ENCODE results near the gene RABGAP1.

DNA sequence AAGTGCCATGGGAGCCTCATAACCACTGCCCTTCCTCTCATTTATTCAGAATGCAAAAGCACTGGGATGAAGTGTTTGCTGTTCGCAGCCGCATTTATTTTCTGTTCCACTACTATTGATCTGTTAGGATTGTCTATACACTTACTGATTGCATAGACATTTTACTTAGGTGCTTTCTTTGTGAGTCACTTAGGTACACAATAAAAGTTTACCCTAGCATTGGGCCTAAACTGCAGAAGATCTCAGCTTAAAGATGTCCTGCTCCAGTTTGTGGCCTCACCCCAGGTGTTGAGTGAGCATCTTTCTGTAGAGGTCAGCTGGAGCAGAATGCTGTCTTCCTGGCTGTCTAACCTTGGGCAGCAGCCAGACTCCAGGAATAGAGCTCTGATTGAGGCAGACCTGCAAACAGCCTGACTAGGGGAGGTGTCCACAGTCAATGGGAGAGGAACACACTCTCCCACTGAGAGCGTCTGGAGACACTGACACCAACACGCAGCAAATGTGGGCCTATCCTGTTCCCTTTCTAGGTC, 146.6 kb downstream of the RABGAP1 start:
- TF ChIP-seq CTCF (conservative IDR thresholded peaks at IDR 0.05; ENCODE audit: low read depth in 2 of 2) (no peak), EZH2 (IDR thresholded peaks at IDR 0.05; ENCODE audit: low read depth, unreplicated experiment) (no peak), POLR2AphosphoS5 (IDR thresholded peaks at IDR 0.05; ENCODE audit: low read depth) (no peak), CREB1 (CRISPR knock-in tag; IDR thresholded peaks at IDR 0.05; ENCODE audit: low read depth) (no peak), JUNB (IDR thresholded peaks at IDR 0.05; ENCODE audit: unreplicated experiment) (no peak), EZH2phosphoT487 (IDR thresholded peaks at IDR 0.05; ENCODE audit: unreplicated experiment) (no peak)

Data from GM23338 (cell line).